Fibroblast of lung (primary cell): ENCODE data around the gene INCENP. TPM values are rescaled to one million over a fixed set of nuclear protein-coding genes. Genes with fewer than 3 reads are reported as not detected.

Experiments used
- DNase-seq, 2 donors: peaks; one replicate each; pipeline versions ENCODE4 v3.0.0 to v3.0.0-alpha.2; 2010; ENCODE audit warnings: low read depth in 2 of 2
- H2AFZ ChIP-seq: 2 replicates; pipeline ENCODE4 v1.5.1; 2012; ENCODE audit warnings: low read length, control low read depth, inconsistent platforms
- H3K27ac ChIP-seq: 2 replicates; pipeline ENCODE4 v1.5.1; 2011; ENCODE audit warnings: low read length, control low read depth; ENCODE audit not compliant: insufficient read depth
- H3K27me3 ChIP-seq: 2 replicates; pipeline ENCODE4 v1.5.1; 2011; ENCODE audit warnings: mild to moderate bottlenecking, low read length; ENCODE audit not compliant: control insufficient read depth, insufficient read depth
- H3K36me3 ChIP-seq: 2 replicates; pipeline ENCODE4 v1.5.1; 2011; ENCODE audit warnings: low read length; ENCODE audit not compliant: control insufficient read depth, insufficient read depth
- H3K4me1 ChIP-seq: 2 replicates; pipeline ENCODE4 v1.5.1; 2011; ENCODE audit warnings: low read length; ENCODE audit not compliant: control insufficient read depth, insufficient read depth; ENCODE audit errors: extremely low read depth
- H3K4me2 ChIP-seq: 2 replicates; pipeline ENCODE4 v1.5.1; 2011; ENCODE audit warnings: low read length, control low read depth; ENCODE audit not compliant: insufficient read depth; ENCODE audit errors: extremely low read depth
- H3K4me3 ChIP-seq, 4 experiments: fragments of 200-600 bp in 1 of 4; sonication (generic) in 1 of 4; replicated peaks in 1 of 4; 2 replicates each; pipeline ENCODE4 v1.5.1; 2011 to 2016; ENCODE audit warnings: low read length in 4 of 4, low read depth in 3 of 4, mild to moderate bottlenecking in 3 of 4, control low read depth in 2 of 4, inconsistent platforms in 1 of 4, mixed read lengths in 1 of 4; ENCODE audit not compliant: insufficient read depth in 1 of 4; ENCODE audit errors: control extremely low read depth in 1 of 4
- H3K79me2 ChIP-seq: 2 replicates; pipeline ENCODE4 v1.5.1; 2012; ENCODE audit warnings: mild to moderate bottlenecking, low read length, inconsistent platforms; ENCODE audit not compliant: control insufficient read depth, insufficient read depth
- H3K9ac ChIP-seq: 2 replicates; pipeline ENCODE4 v1.5.1; 2011; ENCODE audit warnings: mild to moderate bottlenecking, low read length, control low read depth; ENCODE audit not compliant: insufficient read depth
- H3K9me3 ChIP-seq: 2 replicates; pipeline ENCODE4 v1.5.1; 2012; ENCODE audit warnings: low read depth, low read length; ENCODE audit not compliant: control insufficient read depth, insufficient read depth
- H4K20me1 ChIP-seq: 2 replicates; pipeline ENCODE4 v1.5.1; 2011; ENCODE audit warnings: low read length; ENCODE audit not compliant: control insufficient read depth, insufficient read depth; ENCODE audit errors: extremely low read depth
- CTCF ChIP-seq, 2 donors: IDR thresholded peaks in 1 of 2; conservative IDR thresholded peaks in 1 of 2; 1 replicate in 1 of 2; 2 replicates in 1 of 2; pipeline ENCODE4 v1.5.1; 2011 to 2012; ENCODE audit warnings: low read length in 2 of 2, control low read depth in 1 of 2, inconsistent platforms in 1 of 2, low read depth in 1 of 2, mild to moderate bottlenecking in 1 of 2
- EZH2 ChIP-seq: IDR thresholded peaks from 2 replicates; pipeline ENCODE4 v1.5.1; 2012; ENCODE audit warnings: low read length, control low read depth, mild to moderate bottlenecking; ENCODE audit errors: missing control alignments
- polyA plus RNA-seq, 2 donors: library from polyadenylated mRNA; depleted of rRNA in 1 of 2; stranded (reverse) in 1 of 2; unstranded in 1 of 2; fragments of >200 nt; gene quantifications; 2 replicates each; pipeline ENCODE4 v1.2.1, GENCODE V29; 2011 to 2012; ENCODE audit warnings: missing spikeins in 1 of 2
- total RNA-seq: library from RNA; depleted of rRNA; stranded (reverse); fragments of >200 nt; gene quantifications from 2 replicates; pipeline ENCODE4 v1.2.1, GENCODE V29; 2014

INCENP gene
- total and polyA plus RNA-seq, 2 donors (not counting 1 experiment from before 2014, with no cell fraction given) = 6.6 to 12.7 TPM

DNA sequence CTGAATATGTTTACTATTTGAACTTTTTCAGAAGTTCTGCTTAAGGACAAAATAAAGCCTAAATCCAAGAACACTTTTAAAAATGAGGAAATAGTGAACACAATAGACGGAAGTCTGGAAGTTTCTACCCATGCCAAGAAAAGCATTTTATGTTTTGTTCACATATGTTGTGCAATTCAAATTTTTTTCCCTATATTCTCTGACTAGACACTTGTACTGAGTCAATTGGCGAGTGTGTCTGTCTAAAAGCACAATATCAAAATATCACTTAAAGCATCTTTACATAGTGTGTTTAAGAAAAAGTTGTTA lies 29.2 kb downstream of the INCENP start:
- Histone ChIP-seq H3K4me3 (no peak overlapping the region), H3K4me1 (no peaks in the 10 kb centered on the region), H3K36me3 (peaks cover 15% of the 10 kb centered on the region), H3K4me2 (no peak overlapping the region), H3K9ac (no peak overlapping the region), H2AFZ (no peak overlapping the region), H3K27me3 (no peaks in the 10 kb centered on the region), H3K27ac (no peak overlapping the region), H4K20me1 (no peaks in the 10 kb centered on the region), H3K79me2 (no peaks in the 10 kb centered on the region), H3K9me3 (no peaks in the 10 kb centered on the region)
- TF ChIP-seq EZH2 (no peak), CTCF (conservative IDR thresholded peaks at IDR 0.05 in 1 of 2, IDR thresholded peaks at IDR 0.05 in 1 of 2; ENCODE audit: low read depth in 1 of 2, low read length in 2 of 2) (no peak)
- no peak for DNase-seq

DNA sequence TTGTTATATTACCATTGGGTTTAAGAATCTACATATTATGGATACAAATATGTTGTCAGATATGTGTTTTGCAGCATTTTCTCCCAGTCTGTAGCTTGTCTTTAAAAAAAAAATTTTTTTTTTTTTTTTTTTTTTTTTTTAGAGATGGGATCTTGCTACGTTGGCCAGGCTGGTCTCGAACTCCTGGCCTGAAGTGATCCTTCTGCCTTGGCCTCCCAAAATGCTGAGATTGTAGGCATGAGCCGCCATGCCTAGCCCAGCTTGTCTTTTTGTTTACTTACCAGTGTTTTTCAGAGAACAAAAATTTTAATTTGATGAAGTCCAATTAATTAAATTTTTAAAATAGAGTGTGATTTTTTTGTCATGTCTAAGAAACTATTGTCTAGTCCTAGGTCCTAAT lies 29.8 kb downstream of the INCENP start:
- peaks cover 15% of the 10 kb centered on the region for H3K36me3 ChIP-seq
- H2AFZ ChIP-seq = no peak overlapping the region
- no peaks in the 10 kb centered on the region for H3K79me2 ChIP-seq
- H3K27ac ChIP-seq = no peak overlapping the region
- no peak for DNase-seq
- H3K4me2 ChIP-seq = no peak overlapping the region
- no peak overlapping the region for H3K9ac ChIP-seq
- H3K27me3 ChIP-seq = no peaks in the 10 kb centered on the region
- no peaks in the 10 kb centered on the region for H4K20me1 ChIP-seq
- H3K9me3 ChIP-seq = no peaks in the 10 kb centered on the region
- TF ChIP-seq EZH2 = no peak
- H3K4me3 ChIP-seq = no peak overlapping the region
- H3K4me1 ChIP-seq = no peaks in the 10 kb centered on the region

GRCh38 chr11:62157603-62158002 lies 33.8 kb downstream of the INCENP start:
- Histone ChIP-seq H3K79me2 (no peaks in the 10 kb centered on the region), H3K4me1 (no peaks in the 10 kb centered on the region), H4K20me1 (no peaks in the 10 kb centered on the region), H3K4me2 (no peak overlapping the region), H3K27ac (no peak overlapping the region), H3K9me3 (no peaks in the 10 kb centered on the region), H3K9ac (no peak overlapping the region), H3K36me3 (no peaks in the 10 kb centered on the region), H3K27me3 (no peaks in the 10 kb centered on the region), H2AFZ (no peak overlapping the region), H3K4me3 (no peak overlapping the region)
- DNase-seq = no peak
- no peak for TF ChIP-seq EZH2
- no peak for TF ChIP-seq CTCF (conservative IDR thresholded peaks at IDR 0.05 in 1 of 2, IDR thresholded peaks at IDR 0.05 in 1 of 2; ENCODE audit: low read depth in 1 of 2, low read length in 2 of 2)
